HCT116 (cell line): ENCODE data around the gene TMEM131. TPM values are rescaled to one million over a fixed set of nuclear protein-coding genes. Genes with fewer than 3 reads are reported as not detected.

Source experiments
- ATAC-seq: fragments of 200-7000 bp; cut with Tn5 transposase; 2 replicates; pipeline ENCODE4 v1.9.1; 2020; ENCODE audit warnings: mild to moderate bottlenecking, moderate library complexity
- BruUV-seq: library from RNA; stranded (reverse); fragments of 400-500 nt; replicated peaks from 2 replicates; lab custom pipeline; 2021; lab: Mats Ljungman, UMichigan
- CTCF ChIA-PET: fragments of 300-600 bp; sonication (Branson Sonifier 250); formaldehyde crosslinking; loops from one replicate; lab custom pipeline; 2021; ENCODE audit warnings: antibody characterized with exemption; lab: Charles Lee
- POLR2A ChIA-PET: fragments of 300-600, 350-600 bp; sonication (Branson Sonifier 250); formaldehyde crosslinking; loops from one replicate; lab custom pipeline; 2021; ENCODE audit warnings: antibody characterized with exemption; lab: Charles Lee
- RAD21 ChIA-PET, 2 experiments: fragments of 300-600 bp; sonication (Branson Sonifier 250); formaldehyde crosslinking; loops; one replicate each; lab custom pipeline; 2023; ENCODE audit warnings: low total read pairs in 2 of 2; ENCODE audit not compliant: uncharacterized antibody in 2 of 2, unreplicated experiment in 2 of 2, low non-redundant PET in 1 of 2; lab: Charles Lee
- DNase-seq: peaks from one replicate; pipeline ENCODE4 v3.0.0-alpha.2; 2010; ENCODE audit warnings: low read depth, low spot score
- H2AFZ ChIP-seq: fragments of 200-600 bp; shearing (Covaris generic), sonication (generic); 2 replicates; pipeline ENCODE4 v1.6.1; 2017; ENCODE audit warnings: low read depth, mixed run types, mixed read lengths, antibody characterized with exemption, low read length; ENCODE audit not compliant: poor library complexity, severe bottlenecking
- H3K27ac ChIP-seq: 2 replicates; pipeline ENCODE4 v1.5.1; 2012; ENCODE audit warnings: low read depth, low read length
- H3K27me3 ChIP-seq: fragments of 200-600 bp; sonication (generic); 2 replicates; pipeline ENCODE4 v1.6.1; 2016; ENCODE audit warnings: mixed run types, low read length, mixed read lengths; ENCODE audit not compliant: insufficient read depth
- H3K36me3 ChIP-seq, 2 experiments: fragments of 200-500 bp in 1 of 2; fragments of 200-600 bp in 1 of 2; sonication (Bioruptor generic) in 1 of 2; sonication (generic) in 1 of 2; 2 replicates each; pipeline versions ENCODE4 v1.5.1 to v1.6.1; 2014 to 2016; ENCODE audit warnings: low read length in 2 of 2, inconsistent platforms in 1 of 2, mixed read lengths in 1 of 2, mixed run types in 1 of 2; ENCODE audit not compliant: insufficient read depth in 2 of 2, control insufficient read depth in 1 of 2
- H3K4me1 ChIP-seq, 2 experiments: fragments of 200-600 bp in 1 of 2; sonication (generic) in 1 of 2; 2 replicates each; pipeline versions ENCODE4 v1.5.1 to v1.6.1; 2012 to 2017; ENCODE audit warnings: low read length in 2 of 2, inconsistent platforms in 1 of 2, mild to moderate bottlenecking in 1 of 2, mixed read lengths in 1 of 2, mixed run types in 1 of 2, moderate library complexity in 1 of 2; ENCODE audit not compliant: insufficient read depth in 2 of 2, control insufficient read depth in 1 of 2
- H3K4me2 ChIP-seq: fragments of 200-600 bp; sonication (generic); 2 replicates; pipeline ENCODE4 v1.6.1; 2017; ENCODE audit warnings: mixed run types, low read length, mixed read lengths
- H3K4me3 ChIP-seq, 2 experiments: fragments of 200-600 bp in 1 of 2; sonication (generic) in 1 of 2; replicated peaks in 1 of 2; 2 replicates each; pipeline ENCODE4 v1.5.1; 2011 to 2016; ENCODE audit warnings: low read length in 2 of 2, control low read depth in 1 of 2, low read depth in 1 of 2, mild to moderate bottlenecking in 1 of 2, mixed read lengths in 1 of 2, mixed run types in 1 of 2
- H3K79me2 ChIP-seq: fragments of 200-600 bp; sonication (generic); 2 replicates; pipeline ENCODE4 v1.6.1; 2017; ENCODE audit warnings: mild to moderate bottlenecking, mixed run types, low read length, moderate library complexity, mixed read lengths; ENCODE audit not compliant: insufficient read depth
- H3K9ac ChIP-seq: fragments of 200-600 bp; sonication (generic); 2 replicates; pipeline ENCODE4 v1.6.1; 2016; ENCODE audit warnings: low read length, mixed read lengths
- H3K9me2 ChIP-seq: fragments of 200-600 bp; sonication (generic), shearing (Covaris generic); 2 replicates; pipeline ENCODE4 v1.6.1; 2017; ENCODE audit warnings: mixed run types, mild to moderate bottlenecking, moderate library complexity; ENCODE audit not compliant: insufficient read depth
- H3K9me3 ChIP-seq, 2 experiments: fragments of 200-500 bp in 1 of 2; fragments of 200-600 bp in 1 of 2; sonication (Bioruptor generic) in 1 of 2; sonication (generic) in 1 of 2; 2 replicates each; pipeline ENCODE4 v1.6.1; 2014 to 2017; ENCODE audit warnings: low read length in 2 of 2, mixed read lengths in 2 of 2, inconsistent platforms in 1 of 2, low read depth in 1 of 2, mild to moderate bottlenecking in 1 of 2, mixed run types in 1 of 2, moderate library complexity in 1 of 2; ENCODE audit not compliant: control insufficient read depth in 1 of 2, insufficient read depth in 1 of 2
- H4K20me1 ChIP-seq: fragments of 200-600 bp; sonication (generic), shearing (Covaris generic); 2 replicates; pipeline ENCODE4 v1.6.1; 2017; ENCODE audit warnings: mixed run types, mild to moderate bottlenecking, moderate library complexity; ENCODE audit not compliant: insufficient read depth
- CEBPB ChIP-seq: IDR thresholded peaks from 2 replicates; pipeline ENCODE4 v1.6.1; 2012; ENCODE audit warnings: low read depth
- EGR1 ChIP-seq: IDR thresholded peaks from 2 replicates; pipeline ENCODE4 v1.6.1; 2012; ENCODE audit warnings: low read depth
- EZH2 ChIP-seq: fragments of 200-600 bp; sonication (generic); IDR thresholded peaks from 2 replicates; pipeline ENCODE4 v1.6.1; 2017; ENCODE audit warnings: antibody characterized with exemption, mixed run types
- EZH2phosphoT487 ChIP-seq: fragments of 200-600 bp; IDR thresholded peaks from 2 replicates; pipeline ENCODE4 v1.6.1; 2018; ENCODE audit warnings: antibody characterized with exemption, borderline replicate concordance
- JUND ChIP-seq: IDR thresholded peaks from 2 replicates; pipeline ENCODE4 v1.6.1; 2012
- REST ChIP-seq: IDR thresholded peaks from 2 replicates; pipeline ENCODE4 v1.6.1; 2012; ENCODE audit warnings: low read depth
- SIN3A ChIP-seq: IDR thresholded peaks from 2 replicates; pipeline ENCODE4 v1.6.1; 2012; ENCODE audit warnings: low read depth
- ZBTB33 ChIP-seq: IDR thresholded peaks from 2 replicates; pipeline ENCODE4 v1.6.1; 2011; ENCODE audit warnings: mild to moderate bottlenecking, low read length, moderate library complexity; ENCODE audit not compliant: insufficient replicate concordance; ENCODE audit errors: extremely low read depth
- ZNF274 ChIP-seq: fragments of 200-500 bp; sonication (Bioruptor generic); IDR thresholded peaks from 2 replicates; pipeline ENCODE4 v1.6.1; 2014; ENCODE audit warnings: mild to moderate bottlenecking, low read depth, low read length, inconsistent platforms
- intact Hi-C: fragments of 100-400 bp; cut with micrococcal nuclease; formaldehyde crosslinking; loops from 2 replicates; pipeline ENCODE4 v1.10.0; 2022
- total RNA-seq: library from RNA; stranded (reverse); gene quantifications from one replicate; pipeline ENCODE4 v1.2.1, GENCODE V29; 2021; ENCODE audit not compliant: unreplicated experiment
- TF ChIP-seq, protein P1 (sequence below): IDR thresholded peaks from 2 replicates; pipeline ENCODE4 v1.6.1; 2012

TMEM131 gene
- total RNA-seq, 1 experiment from 2014 or later: 51.5 TPM

GRCh38 chr2:97931858-97932225 lies 63.9 kb downstream of the TMEM131 start:
- Histone ChIP-seq H2AFZ (no peak overlapping the region), H3K4me1 (peaks cover 20 to 25% of the 10 kb centered on the region in 2 experiments), H3K79me2 (peaks cover 97% of the 10 kb centered on the region), H3K27me3 (no peaks in the 10 kb centered on the region), H3K4me2 (no peak overlapping the region), H3K9ac (no peak overlapping the region), H3K27ac (no peak overlapping the region), H4K20me1 (peaks cover 26% of the 10 kb centered on the region), H3K36me3 (no peaks in the 10 kb centered on the region), H3K9me3 (no peaks in the 10 kb centered on the region), H3K4me3 (no peak overlapping the region), H3K9me2 (no peaks in the 10 kb centered on the region)
- intact Hi-C loops: no loop called here
- ChIA-PET CTCF (no interaction called here), RAD21 (no interaction called here), POLR2A (interaction anchor here (0.7 kb wide), 1 partner anchor 61 kb away, joined by 3 read pairs; no protein-coding TSS in a partner anchor)
- BruUV-seq: no TSS peak
- DNase-seq (no peak), ATAC-seq (no peak)
- TF ChIP-seq, protein P1, sequence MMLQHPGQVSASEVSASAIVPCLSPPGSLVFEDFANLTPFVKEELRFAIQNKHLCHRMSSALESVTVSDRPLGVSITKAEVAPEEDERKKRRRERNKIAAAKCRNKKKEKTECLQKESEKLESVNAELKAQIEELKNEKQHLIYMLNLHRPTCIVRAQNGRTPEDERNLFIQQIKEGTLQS: no peak
- TF ChIP-seq EGR1 (no peak), EZH2 (no peak), ZBTB33 (no peak), EZH2phosphoT487 (no peak), CEBPB (no peak), REST (no peak), ZNF274 (no peak), SIN3A (no peak), JUND (no peak)
